GM21423 (cell line): Measurements from ENCODE around the gene NEK5.
"Not testable (repeated sequence)": the region's sequence is repeated elsewhere in the genome, so short reads cannot be mapped to it uniquely, and the experiment has no call there.

Experiments
- ATAC-seq: cut with Tn5 transposase; IDR thresholded peaks from one replicate; pipeline ENCODE4 v1.9.1; 2021; ENCODE audit warnings: mild to moderate bottlenecking, moderate library complexity; ENCODE audit not compliant: unreplicated experiment

The NEK5 gene

GRCh38 chr13:52128714-52129700 is at the start of gene NEK5:
NEK5 (minus strand) TSS chr13:52129073; CDS start chr13:52127482, 1,591 bp downstream.
- peak; percentile 77 for ATAC-seq

- ATAC-seq: no peak
These were observed 48.4 kb upstream of the NEK5 start for GRCh38 chr13:52177276-52177675.

GRCh38 chr13:52173970-52174369 is 45.1 kb upstream of the NEK5 start:
- not testable (repeated sequence) for ATAC-seq

GRCh38 chr13:52173373-52173772 is 44.5 kb upstream of the NEK5 start:
- no peak for ATAC-seq

- ATAC-seq: not testable (repeated sequence)
These were observed 42.8 kb upstream of the NEK5 start for GRCh38 chr13:52171686-52172085.

- ATAC-seq: not testable (repeated sequence)
These were observed 42.0 kb upstream of the NEK5 start for GRCh38 chr13:52170828-52171391.

GRCh38 chr13:52169839-52170238 is 41.0 kb upstream of the NEK5 start:
- ATAC-seq: no peak

- no peak for ATAC-seq
These were observed 36.5 kb upstream of the NEK5 start for GRCh38 chr13:52165411-52165810.

GRCh38 chr13:52164989-52165388 is 36.1 kb upstream of the NEK5 start:
- no peak for ATAC-seq

- not testable (repeated sequence) for ATAC-seq
These were observed 35.0 kb upstream of the NEK5 start for GRCh38 chr13:52163878-52164277.

GRCh38 chr13:52162279-52163101 is 33.6 kb upstream of the NEK5 start:
- no peak for ATAC-seq

- ATAC-seq: no peak
These were observed 32.3 kb upstream of the NEK5 start for GRCh38 chr13:52161181-52161646.

- ATAC-seq: no peak
These were observed 31.6 kb upstream of the NEK5 start for GRCh38 chr13:52160506-52160905.

GRCh38 chr13:52160053-52160452 is 31.2 kb upstream of the NEK5 start:
- no peak for ATAC-seq

- ATAC-seq: peak; percentile 73
These were observed 30.5 kb upstream of the NEK5 start, which contains the start of gene NEK3 for GRCh38 chr13:52159159-52159982. NEK3 (minus strand) TSS chr13:52159597; CDS start chr13:52156191, 3,406 bp downstream.

GRCh38 chr13:52158629-52159158 is 29.8 kb upstream of the NEK5 start:
- peak; percentile 20 for ATAC-seq

GRCh38 chr13:52156724-52157261 is 27.9 kb upstream of the NEK5 start:
- ATAC-seq: no peak

GRCh38 chr13:52155177-52155576 is 26.3 kb upstream of the NEK5 start:
- ATAC-seq: no peak

GRCh38 chr13:52147225-52147624 is 18.4 kb upstream of the NEK5 start:
- no peak for ATAC-seq

- ATAC-seq: no peak
These were observed 12.4 kb upstream of the NEK5 start for GRCh38 chr13:52141299-52141698.
